BLaER1 treated with 17β-estradiol and CSF1 and Interleukin-3, amounts not matched to agents 10 nM and 100 nM (cell line): ENCODE measurements around the gene LATS2.

Source experiments
- H3K27ac ChIP-seq, 11 experiments: shearing (Covaris generic); formaldehyde crosslinking; 2 replicates each; pipeline ENCODE4 v1.8.1; 2022
- H3K27me3 ChIP-seq, 11 experiments: shearing (Covaris generic); formaldehyde crosslinking; 2 replicates each; pipeline ENCODE4 v1.8.1; 2022
- H3K36me3 ChIP-seq, 11 experiments: shearing (Covaris generic); formaldehyde crosslinking; 2 replicates each; pipeline ENCODE4 v1.8.1; 2022
- H3K4me1 ChIP-seq, 10 experiments: shearing (Covaris generic); formaldehyde crosslinking; 2 replicates each; pipeline ENCODE4 v1.8.1; 2022
- H3K4me2 ChIP-seq, 11 experiments: shearing (Covaris generic); formaldehyde crosslinking; 2 replicates each; pipeline ENCODE4 v1.8.1; 2022
- H3K4me3 ChIP-seq, 10 experiments: shearing (Covaris generic); formaldehyde crosslinking; 2 replicates each; pipeline ENCODE4 v1.8.1; 2022
- H3K9ac ChIP-seq, 11 experiments: shearing (Covaris generic); formaldehyde crosslinking; 2 replicates each; pipeline ENCODE4 v1.8.1; 2022
- H3K9me3 ChIP-seq, 11 experiments: shearing (Covaris generic); formaldehyde crosslinking; replicated peaks in 1 of 11; 2 replicates each; pipeline ENCODE4 v1.8.1; 2022
- H4K20me1 ChIP-seq, 11 experiments: shearing (Covaris generic); formaldehyde crosslinking; 2 replicates each; pipeline ENCODE4 v1.8.1; 2022
- Cebpa-rat ChIP-seq, 11 experiments: shearing (Covaris generic); IDR thresholded peaks; 2 replicates each; pipeline ENCODE4 v1.8.1; 2022

The LATS2 gene

DNA sequence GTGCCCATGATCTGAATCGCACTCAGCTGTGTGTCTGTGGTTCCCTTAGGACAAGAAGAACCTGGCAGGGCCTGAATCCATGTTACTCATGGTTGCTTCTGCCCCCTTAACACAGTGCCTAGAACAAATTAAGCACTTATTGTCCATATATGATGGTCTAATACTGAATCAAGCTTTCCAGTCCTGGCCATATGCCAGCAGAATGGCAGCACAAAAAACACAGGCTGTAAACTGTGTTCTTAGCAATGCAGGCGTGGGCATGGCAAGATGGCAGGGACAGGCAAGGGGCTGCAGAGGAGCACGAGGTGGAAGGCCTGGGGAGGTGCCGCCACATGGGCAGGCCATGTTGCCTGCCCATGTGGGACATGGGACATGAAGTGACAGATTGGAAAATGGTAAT, 68.2 kb downstream of the LATS2 start:
- Histone ChIP-seq H3K9me3 (peaks cover 0 to 26% (median 13%) of the 10 kb centered on the region in 11 experiments; a peak in 18 of 22 replicates), H3K27me3 (no peaks in the 10 kb centered on the region), H4K20me1 (peaks cover 0 to 99% (median 29%) of the 10 kb centered on the region in 11 experiments; a peak in 16 of 22 replicates), H3K27ac (peak overlapping the region in 9 of 11 experiments; percentile 17 to 78 (median 57); a peak in 16 of 22 replicates), H3K36me3 (peaks cover 36 to 100% (median 59%) of the 10 kb centered on the region in 11 experiments), H3K4me1 (peaks cover 20 to 83% (median 63%) of the 10 kb centered on the region in 10 experiments), H3K4me3 (no peak overlapping the region), H3K9ac (peak overlapping the region in 2 of 11 experiments; percentile 38 to 63; a peak in 3 of 22 replicates), H3K4me2 (peak overlapping the region in 10 of 11 experiments; percentile 20 to 83 (median 74); a peak in 19 of 22 replicates)
- TF ChIP-seq Cebpa-rat (IDR thresholded peaks at IDR 0.05), result no peak

GRCh38 chr13:20991741-20992520, 69.5 kb downstream of the LATS2 start:
- H3K4me1 ChIP-seq, result peaks cover 20 to 72% (median 61%) of the 10 kb centered on the region in 10 experiments
- no peaks in the 10 kb centered on the region for H3K27me3 ChIP-seq
- H3K27ac ChIP-seq, result peak overlapping the region in 3 of 11 experiments; percentile 37 to 78 (median 64); a peak in 5 of 22 replicates
- H3K4me3 ChIP-seq, result no peak overlapping the region
- peaks cover 0 to 32% (median 14%) of the 10 kb centered on the region in 11 experiments; a peak in 18 of 22 replicates for H3K9me3 ChIP-seq
- peak overlapping the region in 1 of 11 experiments; percentile 28; a peak in 2 of 22 replicates for H3K9ac ChIP-seq
- TF ChIP-seq Cebpa-rat (IDR thresholded peaks at IDR 0.05), result no peak
- H3K36me3 ChIP-seq, result peaks cover 45 to 99% (median 59%) of the 10 kb centered on the region in 11 experiments
- peak overlapping the region in 6 of 11 experiments; percentile 63 to 83 (median 80); a peak in 11 of 22 replicates for H3K4me2 ChIP-seq
- H4K20me1 ChIP-seq, result peaks cover 0 to 97% (median 23%) of the 10 kb centered on the region in 11 experiments; a peak in 16 of 22 replicates

DNA sequence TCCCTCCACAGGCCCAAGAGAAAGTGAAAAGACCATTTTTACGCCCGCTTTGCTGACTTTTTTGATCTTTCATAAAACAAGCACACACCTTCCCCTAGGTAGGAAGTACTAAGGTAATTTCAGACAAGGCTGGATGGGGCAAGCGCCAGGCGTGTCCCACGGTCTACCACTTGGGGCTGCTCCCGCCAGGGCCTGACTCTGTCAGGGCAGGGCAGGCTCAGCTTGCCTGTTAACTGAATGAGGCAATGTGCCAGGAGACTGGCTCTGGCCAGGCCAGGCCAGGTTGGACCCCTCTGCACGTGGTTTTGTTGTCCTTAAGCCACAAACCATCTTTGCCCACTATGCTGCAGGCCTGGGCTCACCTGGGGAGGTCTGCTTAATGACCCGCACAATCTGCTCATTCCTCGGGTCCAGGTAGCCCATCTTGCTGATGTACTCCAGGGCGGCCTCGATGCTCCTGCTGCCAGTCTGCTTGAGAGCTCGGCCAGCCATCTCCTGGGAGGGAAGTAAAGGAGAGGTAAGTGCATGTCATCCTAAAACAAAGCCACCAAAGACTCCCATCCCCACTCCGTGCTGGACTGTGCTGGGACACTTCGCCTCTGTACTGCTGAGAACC, 70.4 kb downstream of the LATS2 start:
- H3K4me2 ChIP-seq, result peak overlapping the region in 4 of 11 experiments; percentile 25 to 82 (median 80); a peak in 6 of 22 replicates
- H3K36me3 ChIP-seq, result peaks cover 54 to 99% (median 65%) of the 10 kb centered on the region in 11 experiments
- no peak overlapping the region for H3K9ac ChIP-seq
- no peak for TF ChIP-seq Cebpa-rat (IDR thresholded peaks at IDR 0.05)
- no peak overlapping the region for H3K4me3 ChIP-seq
- peak overlapping the region in 2 of 11 experiments; percentile 8 to 78; a peak in 1 of 22 replicates for H3K27ac ChIP-seq
- H3K4me1 ChIP-seq, result peaks cover 20 to 63% (median 54%) of the 10 kb centered on the region in 10 experiments
- no peaks in the 10 kb centered on the region for H3K27me3 ChIP-seq
- peaks cover 0 to 97% (median 22%) of the 10 kb centered on the region in 11 experiments; a peak in 15 of 22 replicates for H4K20me1 ChIP-seq
- peaks cover 0 to 32% (median 14%) of the 10 kb centered on the region in 11 experiments; a peak in 18 of 22 replicates for H3K9me3 ChIP-seq

DNA sequence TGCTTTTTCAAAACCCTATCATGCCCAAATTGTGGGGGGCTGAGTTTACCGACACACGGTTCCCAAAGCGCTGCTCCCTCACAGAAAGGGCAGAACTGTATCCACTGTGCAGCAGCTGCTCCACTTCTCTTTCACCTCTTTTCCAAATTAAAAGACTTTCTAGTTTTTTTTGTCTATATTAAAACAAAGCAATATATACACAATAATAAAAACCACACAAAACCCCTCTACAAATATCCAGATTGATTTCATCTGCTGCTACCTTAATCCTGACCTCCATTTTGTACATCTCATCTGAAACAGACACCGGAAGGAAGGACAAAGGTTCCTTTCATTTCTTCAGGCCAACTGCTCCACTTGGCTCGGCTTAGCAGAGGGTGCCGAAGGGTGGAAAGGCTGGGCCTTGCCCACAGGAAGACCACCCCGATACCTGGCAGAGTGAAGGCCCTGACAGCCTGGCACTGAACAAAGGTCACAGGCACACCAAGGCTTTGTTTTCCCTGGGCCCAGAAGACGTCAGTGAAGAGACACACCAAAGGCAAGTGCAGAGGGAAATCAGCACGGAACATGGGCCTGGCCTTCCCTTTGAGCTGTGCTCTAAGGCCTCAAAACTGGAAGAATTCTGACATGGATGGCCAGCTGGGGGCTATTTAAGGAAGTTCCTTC, 71.6 kb downstream of the LATS2 start:
- no peaks in the 10 kb centered on the region for H3K27me3 ChIP-seq
- H3K36me3 ChIP-seq, result peaks cover 66 to 99% (median 74%) of the 10 kb centered on the region in 11 experiments
- no peak for TF ChIP-seq Cebpa-rat (IDR thresholded peaks at IDR 0.05)
- H3K9me3 ChIP-seq, result peaks cover 0 to 32% (median 14%) of the 10 kb centered on the region in 11 experiments; a peak in 18 of 22 replicates
- H3K9ac ChIP-seq, result no peak overlapping the region
- H3K4me1 ChIP-seq, result peaks cover 16 to 51% (median 42%) of the 10 kb centered on the region in 10 experiments
- peak overlapping the region in 2 of 11 experiments; percentile 33 to 82; a peak in 3 of 22 replicates for H3K4me2 ChIP-seq
- H3K27ac ChIP-seq, result peak overlapping the region in 3 of 11 experiments; percentile 6 to 25 (median 7); a peak in 4 of 22 replicates
- no peak overlapping the region for H3K4me3 ChIP-seq
- H4K20me1 ChIP-seq, result peaks cover 0 to 97% (median 12%) of the 10 kb centered on the region in 11 experiments; a peak in 13 of 22 replicates

DNA sequence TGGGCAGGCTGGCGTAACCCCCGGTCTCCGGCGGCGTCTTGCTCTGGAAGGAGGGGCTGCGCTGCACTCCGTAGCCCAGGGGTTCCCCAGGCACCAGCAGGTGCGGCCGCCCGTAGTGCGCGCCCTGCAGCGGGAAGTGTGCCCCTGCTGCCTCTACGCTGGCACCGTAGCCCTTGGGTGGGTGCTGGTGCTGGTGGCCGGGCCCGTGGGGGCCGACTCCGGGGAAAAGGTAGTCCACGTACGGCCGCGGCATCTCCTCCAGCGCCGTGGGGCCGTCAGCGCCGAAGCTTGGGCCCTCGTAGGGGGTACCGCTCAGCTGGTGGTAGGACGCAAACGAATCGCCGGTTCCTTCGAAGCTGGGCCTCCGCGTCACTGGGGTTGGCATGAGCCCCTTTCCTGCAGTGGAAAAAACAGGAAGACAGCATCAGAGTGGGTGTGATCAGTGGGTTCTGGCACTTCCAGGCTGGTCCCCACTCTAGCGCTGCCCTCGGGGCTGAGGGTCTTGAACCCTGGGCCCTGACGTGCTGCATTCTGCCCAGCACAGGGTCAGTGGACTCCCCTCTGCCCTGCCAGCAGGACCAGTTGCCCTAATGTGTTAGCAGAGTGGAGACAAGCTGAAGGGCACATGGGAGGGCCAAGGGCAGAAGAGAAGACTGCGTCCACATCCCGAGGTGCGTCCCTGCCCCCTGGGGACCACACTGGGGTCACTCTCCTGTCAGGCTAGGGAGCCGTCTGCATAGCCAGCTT, 72.3 kb downstream of the LATS2 start:
- TF ChIP-seq Cebpa-rat (IDR thresholded peaks at IDR 0.05), result no peak
- Histone ChIP-seq H3K36me3 (peaks cover 70 to 99% (median 81%) of the 10 kb centered on the region in 11 experiments), H3K9me3 (peaks cover 0 to 32% (median 14%) of the 10 kb centered on the region in 11 experiments; a peak in 18 of 22 replicates), H3K4me1 (peaks cover 9 to 44% (median 35%) of the 10 kb centered on the region in 10 experiments), H3K4me2 (no peak overlapping the region), H3K9ac (no peak overlapping the region), H3K27ac (no peak overlapping the region; a peak in 1 of 22 replicates), H3K4me3 (no peak overlapping the region), H3K27me3 (no peaks in the 10 kb centered on the region), H4K20me1 (peaks cover 0 to 97% (median 5%) of the 10 kb centered on the region in 11 experiments; a peak in 12 of 22 replicates)

- H3K27ac ChIP-seq, result no peak overlapping the region
- no peaks in the 10 kb centered on the region for H3K27me3 ChIP-seq
- H3K4me1 ChIP-seq, result peaks cover under 1 to 36% (median 27%) of the 10 kb centered on the region in 10 experiments; a peak in 19 of 20 replicates
- H3K9ac ChIP-seq, result no peak overlapping the region
- no peak overlapping the region for H3K4me3 ChIP-seq
- TF ChIP-seq Cebpa-rat (IDR thresholded peaks at IDR 0.05), result no peak
- H3K9me3 ChIP-seq, result peaks cover 0 to 32% (median 14%) of the 10 kb centered on the region in 11 experiments; a peak in 18 of 22 replicates
- peaks cover 78 to 99% (median 89%) of the 10 kb centered on the region in 11 experiments for H3K36me3 ChIP-seq
- H3K4me2 ChIP-seq, result no peak overlapping the region
- peaks cover 0 to 97% (median 8%) of the 10 kb centered on the region in 11 experiments; a peak in 10 of 22 replicates for H4K20me1 ChIP-seq
Measured at GRCh38 chr13:20988033-20988908, 73.1 kb downstream of the LATS2 start.

DNA sequence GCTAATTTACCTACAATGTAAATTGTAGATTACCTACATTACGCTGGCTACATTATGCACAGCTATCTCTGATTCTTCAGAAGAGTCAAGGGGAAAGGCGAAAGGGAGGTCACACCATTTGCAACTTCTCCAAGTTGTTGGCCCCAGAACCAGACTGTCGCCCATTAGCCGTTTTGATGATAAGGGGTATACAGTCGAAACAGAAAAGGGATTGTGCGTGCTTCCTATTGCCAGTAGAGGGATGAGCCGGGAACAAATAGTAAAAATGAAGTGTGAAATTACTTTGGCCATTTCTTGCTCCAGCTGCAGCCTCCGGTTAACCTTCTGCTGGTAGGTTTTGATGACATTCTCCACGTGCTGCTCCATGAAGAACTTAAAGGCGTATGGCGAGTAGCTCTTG, 73.8 kb downstream of the LATS2 start:
- peaks cover 0 to 29% (median 21%) of the 10 kb centered on the region in 10 experiments; a peak in 11 of 20 replicates for H3K4me1 ChIP-seq
- no peak overlapping the region for H3K27ac ChIP-seq
- H3K27me3 ChIP-seq, result no peaks in the 10 kb centered on the region
- peaks cover 0 to 32% (median 14%) of the 10 kb centered on the region in 11 experiments; a peak in 18 of 22 replicates for H3K9me3 ChIP-seq
- H3K4me2 ChIP-seq, result no peak overlapping the region
- peaks cover 85 to 99% (median 95%) of the 10 kb centered on the region in 11 experiments for H3K36me3 ChIP-seq
- peaks cover 0 to 95% (median 8%) of the 10 kb centered on the region in 11 experiments; a peak in 9 of 22 replicates for H4K20me1 ChIP-seq
- no peak overlapping the region for H3K4me3 ChIP-seq
- TF ChIP-seq Cebpa-rat (IDR thresholded peaks at IDR 0.05), result no peak
- no peak overlapping the region for H3K9ac ChIP-seq
